ENCODE data around the gene OSGEP.

GRCh38 chr14:20501346-20501745, 46.7 kb upstream of the OSGEP start:
- TF ChIP-seq TAF1 (IDR thresholded peaks at IDR 0.05; ENCODE audit: low read depth) (no peak), CEBPB (IDR thresholded peaks at IDR 0.05) (no peak), RAD21 (IDR thresholded peaks at IDR 0.05; ENCODE audit: low read depth) (no peak)
